GM20000 (cell line): ENCODE data around the gene TBL1Y.

ENCODE experiments used
- DNase-seq: peaks from one replicate; pipeline ENCODE4 v3.0.0; 2012; ENCODE audit warnings: low spot score
- CTCF ChIP-seq: IDR thresholded peaks from 2 replicates; pipeline ENCODE4 v1.5.1; 2012; ENCODE audit warnings: mild to moderate bottlenecking, control low read depth; ENCODE audit errors: extremely low read depth, missing control alignments

The TBL1Y gene

GRCh38 chrY:6972271-6972887, 61.9 kb downstream of the TBL1Y start:
- no peak for DNase-seq
- TF ChIP-seq CTCF: no peak

- DNase-seq: no peak
- TF ChIP-seq CTCF: no peak
Measured at GRCh38 chrY:6974971-6975370, 64.5 kb downstream of the TBL1Y start.

- no peak for TF ChIP-seq CTCF
Measured at GRCh38 chrY:6977783-6978182, 67.3 kb downstream of the TBL1Y start.

GRCh38 chrY:6983221-6983620, 72.7 kb downstream of the TBL1Y start:
- TF ChIP-seq CTCF: no peak
- DNase-seq: no peak

More at GRCh38 chrY:6977783-6978182, 67.3 kb downstream of the TBL1Y start:
- no peak for DNase-seq

- no peak for DNase-seq
- no peak for TF ChIP-seq CTCF
Measured at GRCh38 chrY:6987811-6988210, 77.3 kb downstream of the TBL1Y start.

- no peak for TF ChIP-seq CTCF
- no peak for DNase-seq
Measured at GRCh38 chrY:6989886-6990620, 79.6 kb downstream of the TBL1Y start.

- no peak for DNase-seq
- no peak for TF ChIP-seq CTCF
Measured at GRCh38 chrY:6992041-6992440, 81.5 kb downstream of the TBL1Y start.
